GM12801 (cell line): ENCODE results near the gene DRG2.

ENCODE experiments used
- TF ChIP-seq, protein P1 (sequence below): IDR thresholded peaks from one replicate; pipeline ENCODE4 v1.5.1; 2011; ENCODE audit warnings: control low read depth; ENCODE audit not compliant: insufficient read length; ENCODE audit errors: extremely low read depth

Gene DRG2

DNA sequence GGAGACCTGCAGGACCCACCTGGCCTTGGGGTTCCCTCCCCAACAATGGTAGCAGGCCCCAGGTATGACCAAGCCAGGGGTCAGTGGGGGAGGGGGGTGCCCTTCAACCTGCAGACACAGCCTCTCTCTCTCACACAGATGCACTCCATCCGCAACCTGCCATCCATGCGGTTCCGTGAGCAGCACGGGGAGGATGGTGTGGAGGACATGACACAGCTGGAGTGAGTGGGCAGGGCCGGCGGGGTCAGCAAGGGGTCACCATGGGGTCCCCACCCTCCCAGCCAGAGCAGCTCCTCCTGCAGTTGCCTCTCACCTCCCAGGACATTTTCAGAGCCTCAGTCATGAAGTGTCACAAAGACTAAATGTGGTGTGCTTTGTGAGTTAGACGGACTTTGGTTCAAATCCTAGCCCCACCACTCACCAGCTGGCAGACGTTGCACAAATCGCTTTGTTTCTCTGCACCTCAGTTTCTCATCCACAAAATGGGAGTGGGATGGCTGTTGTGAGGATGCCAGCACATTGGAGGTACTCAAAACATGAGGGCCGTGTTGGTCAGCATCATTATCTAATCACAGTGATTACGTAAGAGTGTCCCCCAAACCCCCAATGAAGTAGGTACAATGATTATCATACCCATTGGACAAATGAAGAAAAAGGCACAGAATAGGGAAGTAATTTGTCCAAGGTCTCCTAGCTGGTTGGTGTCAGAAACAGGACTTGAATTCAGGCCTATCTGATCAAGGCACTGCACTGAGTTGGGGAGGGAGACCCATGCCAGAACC is 36.8 kb downstream of the DRG2 start:
- TF ChIP-seq, protein P1, sequence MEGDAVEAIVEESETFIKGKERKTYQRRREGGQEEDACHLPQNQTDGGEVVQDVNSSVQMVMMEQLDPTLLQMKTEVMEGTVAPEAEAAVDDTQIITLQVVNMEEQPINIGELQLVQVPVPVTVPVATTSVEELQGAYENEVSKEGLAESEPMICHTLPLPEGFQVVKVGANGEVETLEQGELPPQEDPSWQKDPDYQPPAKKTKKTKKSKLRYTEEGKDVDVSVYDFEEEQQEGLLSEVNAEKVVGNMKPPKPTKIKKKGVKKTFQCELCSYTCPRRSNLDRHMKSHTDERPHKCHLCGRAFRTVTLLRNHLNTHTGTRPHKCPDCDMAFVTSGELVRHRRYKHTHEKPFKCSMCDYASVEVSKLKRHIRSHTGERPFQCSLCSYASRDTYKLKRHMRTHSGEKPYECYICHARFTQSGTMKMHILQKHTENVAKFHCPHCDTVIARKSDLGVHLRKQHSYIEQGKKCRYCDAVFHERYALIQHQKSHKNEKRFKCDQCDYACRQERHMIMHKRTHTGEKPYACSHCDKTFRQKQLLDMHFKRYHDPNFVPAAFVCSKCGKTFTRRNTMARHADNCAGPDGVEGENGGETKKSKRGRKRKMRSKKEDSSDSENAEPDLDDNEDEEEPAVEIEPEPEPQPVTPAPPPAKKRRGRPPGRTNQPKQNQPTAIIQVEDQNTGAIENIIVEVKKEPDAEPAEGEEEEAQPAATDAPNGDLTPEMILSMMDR, result no peak

DNA sequence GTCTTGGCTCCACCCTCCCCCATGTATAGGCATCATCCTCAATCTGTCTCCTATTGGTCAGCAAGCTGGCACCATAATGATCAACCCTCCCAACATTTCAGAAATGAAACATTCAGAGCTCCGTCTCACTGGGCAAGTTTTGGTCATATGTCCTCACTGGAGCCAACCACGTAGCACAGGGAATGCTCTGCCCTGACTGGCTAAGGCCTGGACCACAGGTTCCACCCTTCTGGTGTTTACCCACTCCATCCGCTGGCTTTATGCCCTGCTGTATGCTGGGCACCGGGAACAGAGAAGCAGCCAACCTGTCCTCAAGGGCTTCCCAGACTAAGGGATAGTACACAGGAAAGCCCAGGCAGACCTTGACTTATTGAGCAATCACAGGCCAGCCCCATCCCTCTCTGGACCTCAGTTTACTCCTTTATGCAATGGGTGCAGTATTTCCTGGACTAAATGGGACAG is 41.3 kb downstream of the DRG2 start:
- TF ChIP-seq, protein P1, result no peak

DNA sequence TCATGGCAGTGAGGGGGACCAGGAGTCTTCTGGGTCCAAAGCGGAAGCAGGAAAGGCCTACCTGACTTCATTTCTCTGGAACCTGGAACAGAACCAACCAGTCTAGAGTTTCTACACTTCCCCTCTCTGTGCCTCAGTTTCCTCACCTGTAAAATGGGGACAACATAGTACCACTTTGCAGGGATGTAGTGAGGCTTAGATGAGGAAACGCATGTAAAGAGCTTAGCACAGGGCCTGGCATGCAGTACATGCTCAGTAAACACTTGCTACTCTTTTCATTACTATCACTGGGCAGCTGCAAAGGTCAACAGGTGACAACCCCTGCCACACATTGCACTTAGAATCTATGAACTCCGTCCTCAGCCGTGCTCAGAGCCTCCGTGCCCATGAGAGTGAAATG is 45.0 kb downstream of the DRG2 start:
- TF ChIP-seq, protein P1, result no peak

DNA sequence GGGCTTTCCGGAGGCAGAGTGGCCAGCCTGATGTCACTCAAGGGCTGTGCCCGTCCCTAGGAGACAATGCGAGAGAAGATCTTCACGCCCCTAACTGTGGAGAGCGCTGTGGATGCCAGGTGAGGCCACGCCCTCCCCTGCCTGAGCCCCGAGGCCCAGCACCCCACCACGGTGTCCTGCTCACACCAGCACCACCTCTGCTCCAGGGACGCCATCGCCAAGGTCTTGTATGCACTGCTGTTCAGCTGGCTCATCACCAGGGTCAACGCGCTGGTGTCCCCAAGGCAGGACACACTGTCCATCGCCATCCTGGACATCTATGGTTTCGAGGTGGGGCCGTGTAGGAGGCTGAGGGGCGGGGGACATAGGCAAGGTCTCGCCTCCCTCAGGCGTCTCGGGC is 48.6 kb downstream of the DRG2 start:
- TF ChIP-seq, protein P1, result no peak

DNA sequence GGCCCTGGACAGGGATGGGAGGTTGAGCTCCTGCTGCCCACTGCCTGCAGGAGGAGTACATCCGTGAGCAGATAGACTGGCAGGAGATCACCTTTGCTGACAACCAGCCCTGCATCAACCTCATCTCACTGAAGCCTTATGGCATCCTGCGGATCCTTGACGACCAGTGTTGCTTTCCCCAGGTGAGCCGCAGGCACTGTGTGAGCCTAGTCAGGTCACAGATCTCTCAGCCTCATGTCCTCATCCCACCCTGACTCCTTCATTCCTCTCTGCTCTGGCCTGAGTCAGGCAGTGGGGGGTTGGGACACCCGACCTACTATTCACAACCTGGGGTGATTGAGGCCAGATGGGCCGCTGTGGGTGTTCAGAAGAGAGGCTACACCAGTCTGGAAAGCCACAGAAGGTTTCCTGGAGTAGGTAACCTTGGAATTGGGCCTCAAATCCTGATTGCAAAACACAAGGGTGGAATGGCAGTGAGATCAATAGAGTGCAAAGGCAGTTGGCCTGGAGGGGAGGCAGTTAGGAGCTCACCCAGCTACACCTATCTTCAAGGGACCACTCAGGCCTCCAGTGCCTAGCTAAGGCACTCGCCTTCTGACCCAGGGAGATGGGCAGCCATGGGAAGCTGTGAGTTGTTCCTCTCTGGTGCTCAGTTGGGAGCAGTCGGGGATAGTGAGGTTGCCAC is 50.5 kb downstream of the DRG2 start:
- TF ChIP-seq, protein P1, result no peak

DNA sequence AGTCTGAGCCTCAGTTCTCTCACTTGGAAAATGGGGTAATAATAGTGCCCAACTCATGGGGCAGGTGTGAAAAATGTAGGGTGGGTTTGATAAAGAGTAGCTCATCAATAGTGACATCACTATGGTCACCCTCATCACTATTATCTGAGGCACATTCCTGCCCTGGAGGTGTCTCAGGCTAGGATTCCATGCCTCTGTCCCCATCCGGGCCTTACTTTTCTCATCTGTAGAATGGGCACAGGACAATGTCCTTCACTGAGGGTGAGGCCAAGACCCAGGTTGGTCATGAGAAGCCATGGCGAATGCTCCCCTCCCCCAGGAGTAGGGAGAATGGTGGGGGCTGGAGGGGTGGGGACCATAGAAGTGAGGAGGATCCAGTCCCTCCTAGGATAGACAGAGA is 51.3 kb downstream of the DRG2 start:
- TF ChIP-seq, protein P1, result no peak

DNA sequence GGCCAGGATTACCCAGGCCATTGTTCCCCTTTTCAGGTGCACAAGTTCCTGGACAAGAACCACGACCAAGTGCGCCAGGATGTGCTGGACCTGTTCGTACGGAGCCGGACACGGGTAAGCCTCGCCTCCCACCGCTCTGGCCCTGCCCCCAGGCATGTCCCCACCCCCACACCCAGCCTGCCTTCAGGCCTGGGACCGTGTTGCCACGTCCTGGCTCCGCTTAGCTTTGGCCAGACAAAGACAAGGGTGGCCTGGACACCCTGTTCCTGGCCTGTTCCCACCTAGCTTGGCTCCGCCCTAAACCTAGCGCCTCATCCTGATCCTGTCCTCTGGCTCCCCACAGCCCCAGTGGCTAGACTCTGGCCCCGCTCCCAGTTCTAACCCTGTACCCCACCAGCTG is 51.8 kb downstream of the DRG2 start:
- TF ChIP-seq, protein P1, result no peak
